Measurements from ENCODE around the gene WASF2. TPM values are rescaled to one million over a fixed set of nuclear protein-coding genes. Genes with fewer than 3 reads are reported as not detected.
A peak's percentile ranks its signal among the peaks of the same experiment; 100 is the strongest.

WASF2 gene
- total and polyA plus RNA-seq, 2 of the 13 experiments (the other 11 are each of a cell fraction or from before 2014, with no cell fraction given): 10.4 to 27.7 TPM

DNA sequence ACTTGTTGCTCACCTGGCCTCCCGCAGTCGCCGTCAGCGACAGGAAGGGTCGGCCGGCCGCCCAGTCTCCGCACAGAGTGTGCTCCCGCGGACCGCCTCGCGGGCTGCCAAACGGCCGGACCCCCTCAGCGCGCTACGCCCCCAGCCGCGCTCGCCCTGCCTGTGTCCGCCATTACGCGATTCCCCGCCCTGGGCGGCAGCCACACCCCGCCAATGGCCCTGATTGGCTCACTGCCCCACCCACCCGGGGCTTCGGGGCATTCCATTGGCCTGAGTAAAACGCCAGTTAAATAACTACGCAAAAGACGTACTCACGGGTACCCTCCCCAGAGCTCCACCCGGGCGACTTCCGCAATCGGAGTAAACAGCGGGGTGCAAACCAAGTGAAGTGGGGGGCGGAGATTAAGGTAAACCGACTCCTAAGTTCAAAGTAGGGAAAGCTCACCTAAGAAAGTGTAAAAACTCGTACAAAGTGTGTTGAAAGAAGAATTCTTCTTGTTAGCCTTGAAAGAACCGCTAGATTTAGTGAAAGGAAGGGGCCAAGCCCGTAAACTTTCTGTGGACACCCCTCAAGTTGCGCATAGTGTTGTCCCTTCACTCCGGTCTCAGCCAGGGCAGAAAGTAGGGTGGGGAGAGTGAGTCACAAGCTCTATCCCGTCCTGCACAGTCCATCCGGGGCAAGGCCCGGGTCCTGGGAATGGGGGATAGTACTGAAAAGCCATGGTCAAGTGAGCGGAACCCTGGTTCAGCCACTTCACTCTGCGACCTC lies at the start of gene WASF2 (continued):
- peak; percentile 60; the same call in 1 of the 2 replicates for TF ChIP-seq NR2C2 (CRISPR knock-in tag; IDR thresholded peaks at IDR 0.05; ENCODE audit: borderline replicate concordance)
- TF ChIP-seq NR2F6 (IDR thresholded peaks at IDR 0.05): peak; percentile 37; the same call in 1 of the 2 replicates
- 0 out of 2 replicates have a peak, but pooled peaks have one; percentile 6 for TF ChIP-seq NR2F6 (CRISPR knock-in tag; IDR thresholded peaks at IDR 0.05)
- peak; percentile 93 for TF ChIP-seq FOSL2 (CRISPR knock-in tag; IDR thresholded peaks at IDR 0.05)
- TF ChIP-seq, protein P1, sequence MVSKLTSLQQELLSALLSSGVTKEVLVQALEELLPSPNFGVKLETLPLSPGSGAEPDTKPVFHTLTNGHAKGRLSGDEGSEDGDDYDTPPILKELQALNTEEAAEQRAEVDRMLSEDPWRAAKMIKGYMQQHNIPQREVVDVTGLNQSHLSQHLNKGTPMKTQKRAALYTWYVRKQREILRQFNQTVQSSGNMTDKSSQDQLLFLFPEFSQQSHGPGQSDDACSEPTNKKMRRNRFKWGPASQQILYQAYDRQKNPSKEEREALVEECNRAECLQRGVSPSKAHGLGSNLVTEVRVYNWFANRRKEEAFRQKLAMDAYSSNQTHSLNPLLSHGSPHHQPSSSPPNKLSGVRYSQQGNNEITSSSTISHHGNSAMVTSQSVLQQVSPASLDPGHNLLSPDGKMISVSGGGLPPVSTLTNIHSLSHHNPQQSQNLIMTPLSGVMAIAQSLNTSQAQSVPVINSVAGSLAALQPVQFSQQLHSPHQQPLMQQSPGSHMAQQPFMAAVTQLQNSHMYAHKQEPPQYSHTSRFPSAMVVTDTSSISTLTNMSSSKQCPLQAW (CRISPR knock-in tag; IDR thresholded peaks at IDR 0.05): peak; percentile 65; the same call in 1 of the 2 replicates
- TF ChIP-seq ZNF12 (CRISPR knock-in tag; IDR thresholded peaks at IDR 0.05): no peak
- no peak for TF ChIP-seq MAFK (conservative IDR thresholded peaks at IDR 0.05 in 1 of 2, IDR thresholded peaks at IDR 0.05 in 1 of 2; ENCODE audit: low read length in 2 of 2)
- peak; percentile 69 for TF ChIP-seq ZNF350 (CRISPR knock-in tag; IDR thresholded peaks at IDR 0.05; ENCODE audit: borderline replicate concordance, low read depth)
- TF ChIP-seq, protein P2, sequence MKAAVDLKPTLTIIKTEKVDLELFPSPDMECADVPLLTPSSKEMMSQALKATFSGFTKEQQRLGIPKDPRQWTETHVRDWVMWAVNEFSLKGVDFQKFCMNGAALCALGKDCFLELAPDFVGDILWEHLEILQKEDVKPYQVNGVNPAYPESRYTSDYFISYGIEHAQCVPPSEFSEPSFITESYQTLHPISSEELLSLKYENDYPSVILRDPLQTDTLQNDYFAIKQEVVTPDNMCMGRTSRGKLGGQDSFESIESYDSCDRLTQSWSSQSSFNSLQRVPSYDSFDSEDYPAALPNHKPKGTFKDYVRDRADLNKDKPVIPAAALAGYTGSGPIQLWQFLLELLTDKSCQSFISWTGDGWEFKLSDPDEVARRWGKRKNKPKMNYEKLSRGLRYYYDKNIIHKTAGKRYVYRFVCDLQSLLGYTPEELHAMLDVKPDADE (CRISPR knock-in tag; IDR thresholded peaks at IDR 0.05): no peak
- no peak for TF ChIP-seq HNF4G (IDR thresholded peaks at IDR 0.05; ENCODE audit: borderline replicate concordance, low read depth, low read length)
- no peak for TF ChIP-seq HNF4G (CRISPR knock-in tag; IDR thresholded peaks at IDR 0.05; ENCODE audit: borderline replicate concordance, low read depth)
- 0 out of 2 replicates have a peak, but pooled peaks have one; percentile 39 for TF ChIP-seq ZNF616 (CRISPR knock-in tag; IDR thresholded peaks at IDR 0.05; ENCODE audit: low read depth)
- peak; percentile 13; the same call in 1 of the 2 replicates for TF ChIP-seq ZNF101 (CRISPR knock-in tag; IDR thresholded peaks at IDR 0.05; ENCODE audit: borderline replicate concordance, low read depth)
- no peak for TF ChIP-seq SMYD3 (CRISPR knock-in tag; IDR thresholded peaks at IDR 0.05)
- TF ChIP-seq, protein P3, sequence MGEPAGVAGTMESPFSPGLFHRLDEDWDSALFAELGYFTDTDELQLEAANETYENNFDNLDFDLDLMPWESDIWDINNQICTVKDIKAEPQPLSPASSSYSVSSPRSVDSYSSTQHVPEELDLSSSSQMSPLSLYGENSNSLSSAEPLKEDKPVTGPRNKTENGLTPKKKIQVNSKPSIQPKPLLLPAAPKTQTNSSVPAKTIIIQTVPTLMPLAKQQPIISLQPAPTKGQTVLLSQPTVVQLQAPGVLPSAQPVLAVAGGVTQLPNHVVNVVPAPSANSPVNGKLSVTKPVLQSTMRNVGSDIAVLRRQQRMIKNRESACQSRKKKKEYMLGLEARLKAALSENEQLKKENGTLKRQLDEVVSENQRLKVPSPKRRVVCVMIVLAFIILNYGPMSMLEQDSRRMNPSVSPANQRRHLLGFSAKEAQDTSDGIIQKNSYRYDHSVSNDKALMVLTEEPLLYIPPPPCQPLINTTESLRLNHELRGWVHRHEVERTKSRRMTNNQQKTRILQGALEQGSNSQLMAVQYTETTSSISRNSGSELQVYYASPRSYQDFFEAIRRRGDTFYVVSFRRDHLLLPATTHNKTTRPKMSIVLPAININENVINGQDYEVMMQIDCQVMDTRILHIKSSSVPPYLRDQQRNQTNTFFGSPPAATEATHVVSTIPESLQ (CRISPR knock-in tag; conservative IDR thresholded peaks at IDR 0.05): no peak
- TF ChIP-seq, protein P4, sequence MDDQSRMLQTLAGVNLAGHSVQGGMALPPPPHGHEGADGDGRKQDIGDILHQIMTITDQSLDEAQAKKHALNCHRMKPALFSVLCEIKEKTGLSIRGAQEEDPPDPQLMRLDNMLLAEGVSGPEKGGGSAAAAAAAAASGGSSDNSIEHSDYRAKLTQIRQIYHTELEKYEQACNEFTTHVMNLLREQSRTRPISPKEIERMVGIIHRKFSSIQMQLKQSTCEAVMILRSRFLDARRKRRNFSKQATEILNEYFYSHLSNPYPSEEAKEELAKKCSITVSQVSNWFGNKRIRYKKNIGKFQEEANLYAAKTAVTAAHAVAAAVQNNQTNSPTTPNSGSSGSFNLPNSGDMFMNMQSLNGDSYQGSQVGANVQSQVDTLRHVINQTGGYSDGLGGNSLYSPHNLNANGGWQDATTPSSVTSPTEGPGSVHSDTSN (CRISPR knock-in tag; IDR thresholded peaks at IDR 0.05; ENCODE audit: borderline replicate concordance): no peak
- TF ChIP-seq FOXC1 (CRISPR knock-in tag; IDR thresholded peaks at IDR 0.05; ENCODE audit: borderline replicate concordance): no peak; the same call in 1 of the 2 replicates
- TF ChIP-seq ZMAT3 (CRISPR knock-in tag; conservative IDR thresholded peaks at IDR 0.05): peak; percentile 84; the same call in 1 of the 2 replicates
- TF ChIP-seq, protein P5, sequence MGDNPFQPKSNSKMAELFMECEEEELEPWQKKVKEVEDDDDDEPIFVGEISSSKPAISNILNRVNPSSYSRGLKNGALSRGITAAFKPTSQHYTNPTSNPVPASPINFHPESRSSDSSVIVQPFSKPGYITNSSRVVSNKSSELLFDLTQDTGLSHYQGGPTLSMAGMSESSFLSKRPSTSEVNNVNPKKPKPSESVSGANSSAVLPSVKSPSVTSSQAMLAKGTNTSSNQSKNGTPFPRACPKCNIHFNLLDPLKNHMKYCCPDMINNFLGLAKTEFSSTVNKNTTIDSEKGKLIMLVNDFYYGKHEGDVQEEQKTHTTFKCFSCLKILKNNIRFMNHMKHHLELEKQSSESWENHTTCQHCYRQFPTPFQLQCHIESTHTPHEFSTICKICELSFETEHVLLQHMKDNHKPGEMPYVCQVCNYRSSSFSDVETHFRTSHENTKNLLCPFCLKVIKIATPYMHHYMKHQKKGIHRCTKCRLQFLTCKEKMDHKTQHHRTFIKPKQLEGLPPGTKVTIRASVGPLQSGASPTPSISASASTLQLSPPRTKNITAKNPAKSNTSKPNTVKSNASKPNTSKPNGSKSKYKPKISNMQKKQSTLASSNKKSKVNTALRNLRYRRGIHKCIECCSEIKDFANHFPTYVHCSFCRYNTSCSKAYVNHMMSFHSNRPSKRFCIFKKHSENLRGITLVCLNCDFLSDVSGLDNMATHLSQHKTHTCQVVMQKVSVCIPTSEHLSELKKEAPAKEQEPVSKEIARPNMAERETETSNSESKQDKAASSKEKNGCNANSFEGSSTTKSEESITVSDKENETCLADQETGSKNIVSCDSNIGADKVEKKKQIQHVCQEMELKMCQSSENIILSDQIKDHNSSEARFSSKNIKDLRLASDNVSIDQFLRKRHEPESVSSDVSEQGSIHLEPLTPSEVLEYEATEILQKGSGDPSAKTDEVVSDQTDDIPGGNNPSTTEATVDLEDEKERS (CRISPR knock-in tag; IDR thresholded peaks at IDR 0.05): no peak
- peak; percentile 59; the same call in 1 of the 2 replicates for TF ChIP-seq ZNF451 (CRISPR knock-in tag; IDR thresholded peaks at IDR 0.05)
